ENCODE data around the gene LCE2A.
A peak's percentile ranks its signal among the peaks of the same experiment; 100 is the strongest.
"Not testable (repeated sequence)": the region's sequence is repeated elsewhere in the genome, so short reads cannot be mapped to it uniquely, and the experiment has no call there.

LCE2A gene, protein sequence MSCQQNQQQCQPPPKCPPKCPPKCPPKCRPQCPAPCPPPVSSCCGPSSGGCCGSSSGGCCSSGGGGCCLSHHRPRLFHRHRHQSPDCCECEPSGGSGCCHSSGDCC

DNA sequence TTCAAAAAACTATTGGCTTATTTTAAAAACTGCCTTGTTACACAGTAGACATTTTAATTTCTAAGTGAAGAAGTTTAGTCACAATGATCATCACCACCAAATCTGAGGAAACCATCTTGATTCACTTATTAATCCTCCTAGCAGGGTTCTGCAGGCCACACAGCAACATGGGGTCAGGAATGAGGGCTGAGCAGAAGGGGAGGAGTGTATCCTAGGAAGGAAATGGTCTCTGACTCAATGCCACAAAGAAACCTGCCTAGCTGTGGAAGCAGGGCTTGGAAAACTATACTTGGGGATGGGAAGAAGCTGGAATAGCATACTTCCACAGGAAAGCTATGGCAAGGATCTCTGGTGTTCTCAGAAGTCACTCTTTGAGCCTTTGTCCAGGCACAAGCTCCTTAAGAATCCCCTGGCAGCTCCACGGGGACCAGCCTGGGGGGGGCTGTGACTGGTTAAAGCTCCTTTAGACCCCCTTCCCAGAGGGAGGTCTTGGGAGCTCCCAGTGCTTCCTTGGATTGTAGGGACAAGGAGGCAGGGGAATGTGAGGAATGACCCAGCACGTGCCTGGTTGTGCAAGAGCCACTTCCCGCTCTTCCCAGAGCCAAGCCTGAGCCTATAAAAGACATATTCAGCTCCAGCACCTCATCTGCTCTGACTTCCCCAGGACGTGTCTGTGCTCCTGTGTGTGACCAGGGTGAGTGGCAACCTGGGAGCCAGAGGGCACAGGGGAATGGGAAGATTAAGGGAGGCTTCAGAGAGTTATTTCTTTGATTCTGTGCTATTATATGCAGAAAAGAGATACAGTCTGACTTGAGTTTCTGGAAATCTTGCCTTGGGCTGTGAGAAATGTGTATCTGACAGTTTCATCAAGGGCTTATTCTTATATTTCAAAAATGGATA lies at the start of gene LCE2A:
Gene LCE2A (plus strand): TSS at position 645 of the 900 bp plus-strand sequence. CDS start 557 bp downstream, outside the sequence.
- no peak for DNase-seq

DNA sequence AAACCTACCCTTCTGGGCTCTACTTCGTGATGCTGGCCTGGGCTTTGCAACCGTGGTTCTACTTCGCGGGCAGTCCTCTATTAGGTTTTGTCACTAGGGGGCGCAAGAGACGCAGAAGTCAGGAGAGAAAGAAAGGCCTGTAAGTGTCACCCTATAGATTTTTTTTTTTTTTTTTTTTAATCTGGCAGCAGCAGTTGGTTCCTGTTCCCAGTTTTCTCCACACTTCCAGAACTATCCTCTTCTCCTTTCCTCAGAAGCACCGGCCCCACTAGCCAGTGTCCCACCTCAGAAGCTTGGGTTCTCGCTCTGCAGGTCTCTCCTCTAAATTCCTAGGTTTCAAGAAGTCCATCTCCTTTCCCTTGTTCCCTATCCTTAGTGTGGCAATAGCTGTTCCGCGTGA lies 44.0 kb upstream of the LCE2A start:
- peak; percentile 39 for DNase-seq

DNA sequence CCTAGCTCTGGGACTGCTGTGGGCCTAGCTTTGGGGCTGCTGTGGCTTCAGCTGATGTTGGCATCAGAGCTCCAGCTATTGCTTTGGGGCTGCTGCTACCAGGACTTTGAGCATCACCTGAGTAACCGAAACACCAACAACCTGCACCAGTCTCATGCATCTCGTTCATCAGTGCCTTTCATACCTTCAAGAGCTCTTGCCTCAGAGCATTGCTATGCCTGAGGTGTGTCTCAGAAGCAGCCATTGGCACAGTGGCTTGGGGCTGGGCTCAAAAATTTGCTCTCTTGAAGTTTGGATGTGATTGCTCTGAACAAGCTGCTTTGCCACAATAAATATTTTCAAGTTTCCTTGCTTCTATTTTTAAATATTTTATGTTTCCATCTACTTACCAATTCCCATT lies 41.7 kb upstream of the LCE2A start:
- no peak for DNase-seq

DNA sequence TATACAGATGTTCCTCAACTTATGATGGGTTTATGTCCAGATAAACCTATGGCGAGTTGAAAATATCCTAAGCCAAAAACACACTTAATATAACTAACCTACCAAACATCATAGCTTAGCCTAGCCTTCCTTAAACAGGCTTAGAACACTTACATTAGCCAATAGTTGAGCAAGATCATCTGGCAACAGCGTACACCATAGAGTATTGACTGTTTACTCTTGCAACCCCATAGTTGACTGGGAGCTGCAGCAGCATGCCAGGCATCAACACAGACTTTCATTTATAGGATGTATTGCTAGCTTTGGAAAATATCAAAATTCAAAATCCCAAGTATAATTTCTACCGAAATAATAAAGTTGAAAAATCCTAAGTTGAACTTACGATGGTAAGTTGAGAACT lies 40.5 kb upstream of the LCE2A start:
- no peak for DNase-seq

DNA sequence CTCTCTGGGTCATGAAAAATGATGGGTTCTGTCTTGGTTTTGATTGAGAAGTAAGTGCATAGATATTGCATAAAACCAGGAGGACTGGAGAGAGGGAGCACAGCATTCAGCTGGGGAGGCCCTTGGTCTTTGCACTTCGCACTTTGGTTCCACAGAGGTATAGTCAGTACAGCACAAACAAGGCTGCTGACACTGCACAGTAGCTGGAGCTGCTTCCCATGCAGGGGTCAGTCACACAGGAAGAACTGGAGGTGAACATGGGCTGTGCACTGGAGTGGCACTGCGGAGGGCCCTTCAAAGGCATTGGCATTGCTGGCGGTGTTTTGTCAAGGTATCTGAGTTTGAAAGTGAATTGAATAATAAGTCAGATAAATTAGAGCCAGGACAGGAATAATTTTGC lies 39.5 kb upstream of the LCE2A start:
- DNase-seq = no peak

DNA sequence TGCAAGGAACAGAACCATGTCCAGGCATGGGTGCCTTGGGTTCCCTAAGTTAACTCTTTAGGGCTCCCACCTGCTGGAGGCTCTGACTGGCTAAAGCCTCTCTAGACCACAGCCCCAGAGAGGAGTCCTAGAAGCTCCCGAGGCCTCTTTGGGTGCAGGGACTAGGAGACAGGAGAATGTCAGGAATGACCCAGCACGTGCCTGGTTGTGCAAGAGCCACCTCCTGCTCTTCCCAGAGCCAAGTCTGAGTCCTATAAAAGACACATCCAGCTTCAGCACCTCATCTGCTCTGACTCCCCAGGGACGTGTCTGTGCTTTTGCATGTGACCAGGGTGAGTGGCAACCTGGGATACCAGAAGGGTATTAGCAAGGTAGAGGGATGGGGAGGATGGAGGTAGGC lies 35.0 kb upstream of the LCE2A start, which contains the start of gene LCE2D:
Gene LCE2D (plus strand): TSS at position 283 of the 400 bp plus-strand sequence. CDS start 726 bp downstream, outside the sequence.
- no peak for DNase-seq

DNA sequence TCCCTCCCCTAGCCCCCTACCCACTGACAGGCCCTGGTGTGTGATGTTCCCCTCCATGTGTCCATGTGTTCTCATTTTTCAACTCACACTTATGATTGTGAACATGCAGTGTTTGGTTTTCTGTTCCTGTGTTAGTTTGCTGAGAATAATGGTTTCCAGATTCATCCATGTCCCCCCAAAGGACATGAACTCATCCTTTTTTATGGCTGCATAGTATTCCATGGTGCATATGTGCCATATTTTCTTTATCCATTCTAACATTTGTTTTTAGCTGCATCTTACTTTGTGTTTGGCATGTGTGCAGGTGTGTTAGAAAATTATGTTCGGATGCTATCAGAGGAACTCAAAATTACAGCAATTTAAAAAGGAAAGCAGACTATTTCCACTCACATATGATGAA lies 32.0 kb upstream of the LCE2A start:
- not testable (repeated sequence) for DNase-seq

DNA sequence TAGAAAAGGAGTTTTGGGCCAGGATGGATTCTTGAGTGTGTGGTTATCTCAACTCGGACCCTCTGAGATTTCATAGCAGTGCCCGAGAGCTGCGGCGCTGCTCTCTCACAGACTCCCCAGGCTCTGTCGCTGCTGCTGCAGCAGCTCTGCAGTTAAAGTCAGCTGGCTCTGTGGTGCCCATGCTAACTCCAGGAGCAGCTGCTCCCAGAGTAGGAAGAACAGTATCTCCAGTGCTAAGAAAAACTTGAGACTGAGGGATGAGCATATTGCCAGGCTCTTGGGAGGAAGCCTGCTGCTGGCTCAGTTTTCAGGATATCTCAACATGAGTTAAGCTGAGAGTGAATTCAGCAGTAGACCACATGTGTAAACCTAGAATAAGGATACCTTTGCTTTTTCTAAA lies 30.5 kb upstream of the LCE2A start:
- DNase-seq = no peak

DNA sequence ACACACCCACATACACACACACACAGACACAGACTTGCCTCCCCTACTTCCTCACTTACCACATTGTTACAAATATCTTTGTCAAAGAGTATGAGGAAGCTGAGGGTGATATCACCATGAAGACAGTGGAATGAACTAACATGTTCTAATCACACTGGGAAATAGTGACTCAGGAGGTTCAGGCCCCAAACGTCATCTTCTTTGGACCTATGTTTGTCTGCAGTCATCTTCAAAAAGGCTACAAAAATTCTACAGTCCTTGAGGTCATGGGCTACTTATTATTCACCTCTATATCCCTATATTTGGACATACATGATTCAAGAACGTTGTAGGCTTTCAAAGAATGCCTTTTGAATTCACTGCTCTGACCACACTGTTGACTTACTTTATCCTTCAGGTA lies 25.1 kb upstream of the LCE2A start:
- no peak for DNase-seq

DNA sequence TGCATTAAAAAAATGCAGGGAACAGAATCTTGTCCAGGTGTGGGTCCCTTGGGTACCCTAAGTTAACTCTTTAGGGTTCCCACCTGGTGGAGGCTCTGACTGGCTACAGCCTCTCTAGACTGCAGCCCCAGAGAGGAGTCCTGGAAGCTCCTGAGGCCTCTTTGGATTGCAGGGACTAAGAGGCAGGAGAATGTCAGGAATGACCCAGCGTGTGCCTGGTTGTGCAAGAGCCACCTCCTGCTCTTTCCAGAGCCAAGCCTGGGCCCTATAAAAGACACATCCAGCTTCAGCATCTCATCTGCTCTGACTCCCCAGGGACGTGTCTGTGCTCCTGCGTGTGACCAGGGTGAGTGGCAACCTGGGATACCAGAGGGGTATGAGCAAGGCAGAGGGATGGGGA lies 23.2 kb upstream of the LCE2A start, which contains the start of gene LCE2C:
Gene LCE2C (plus strand): TSS at position 297 of the 400 bp plus-strand sequence. CDS start 737 bp downstream, outside the sequence.
- not testable (repeated sequence) for DNase-seq

DNA sequence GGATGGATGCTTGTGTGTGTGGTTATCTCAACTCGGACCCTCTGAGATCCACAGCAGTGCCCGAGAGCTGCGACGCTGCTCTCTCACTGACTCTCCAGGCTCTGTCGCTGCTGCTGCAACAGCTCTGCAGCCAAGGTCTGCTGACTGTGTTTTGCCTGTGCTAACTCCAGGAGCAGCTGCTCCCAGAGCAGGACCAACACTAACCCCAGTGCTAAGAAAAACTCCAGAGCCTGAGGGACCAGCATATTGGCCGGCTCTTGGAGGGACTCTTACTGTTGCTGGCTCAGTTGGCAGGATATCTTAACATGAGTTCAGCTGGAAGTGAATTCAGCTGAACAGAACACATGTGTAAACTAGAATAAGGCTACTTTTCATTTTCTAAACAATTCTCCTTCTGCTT lies 18.7 kb upstream of the LCE2A start:
- DNase-seq = no peak

DNA sequence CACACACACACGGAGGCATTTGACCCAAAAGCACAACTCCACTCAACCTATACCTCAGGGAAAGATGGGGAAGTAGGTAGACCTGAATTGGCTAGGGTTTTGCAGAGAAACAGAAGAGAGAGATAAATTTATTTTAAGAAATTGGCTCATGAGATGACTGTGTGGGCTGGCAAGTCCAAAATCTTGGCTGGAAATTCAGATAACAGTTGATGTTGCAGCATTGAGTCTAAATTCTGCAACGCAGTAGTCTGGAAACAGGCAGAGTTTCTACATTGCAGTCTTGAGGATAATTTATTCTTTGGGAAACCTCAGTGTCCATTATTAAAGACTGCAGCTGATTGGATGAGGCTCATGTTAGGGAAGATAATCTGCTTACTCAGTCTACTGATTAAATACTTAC lies 16.5 kb upstream of the LCE2A start:
- no peak for DNase-seq

DNA sequence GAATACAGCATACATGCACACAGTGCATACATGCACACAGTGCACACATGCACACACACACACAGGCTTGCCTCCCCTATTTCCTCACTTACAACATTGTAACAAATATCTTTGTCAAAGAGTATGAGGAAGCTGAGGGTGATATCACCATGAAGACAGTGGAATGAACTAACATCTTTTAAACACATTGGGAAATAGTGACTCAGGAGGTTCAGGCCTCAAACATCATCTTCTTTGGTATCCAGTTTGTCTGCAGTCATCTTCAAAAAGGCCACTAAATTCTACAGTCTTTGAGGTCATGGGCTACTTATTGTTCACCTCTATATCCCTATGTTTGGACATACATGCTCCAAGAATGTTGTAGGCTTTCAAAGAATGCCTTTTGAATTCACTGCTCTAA lies 14.3 kb upstream of the LCE2A start:
- DNase-seq = no peak

DNA sequence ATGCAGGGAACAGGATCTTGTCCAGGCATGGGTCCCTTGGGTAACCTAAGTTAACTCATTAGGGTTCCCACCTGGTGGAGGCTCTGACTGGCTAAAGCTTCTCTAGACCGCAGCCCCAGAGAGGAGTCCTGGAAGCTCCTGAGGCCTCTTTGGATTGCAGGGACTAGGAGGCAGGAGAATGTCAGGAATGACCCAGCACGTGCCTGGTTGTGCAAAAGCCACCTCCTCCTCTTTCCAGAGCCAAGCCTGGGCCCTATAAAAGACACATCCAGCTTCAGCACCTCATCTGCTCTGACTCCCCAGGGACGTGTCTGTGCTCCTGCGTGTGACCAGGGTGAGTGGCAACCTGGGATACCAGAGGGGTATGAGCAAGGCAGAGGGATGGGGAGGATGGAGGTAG lies 12.3 kb upstream of the LCE2A start, which contains the start of gene LCE2B:
Gene LCE2B (plus strand): TSS at position 301 of the 400 bp plus-strand sequence. CDS start 721 bp downstream, outside the sequence.
- not testable (repeated sequence) for DNase-seq

DNA sequence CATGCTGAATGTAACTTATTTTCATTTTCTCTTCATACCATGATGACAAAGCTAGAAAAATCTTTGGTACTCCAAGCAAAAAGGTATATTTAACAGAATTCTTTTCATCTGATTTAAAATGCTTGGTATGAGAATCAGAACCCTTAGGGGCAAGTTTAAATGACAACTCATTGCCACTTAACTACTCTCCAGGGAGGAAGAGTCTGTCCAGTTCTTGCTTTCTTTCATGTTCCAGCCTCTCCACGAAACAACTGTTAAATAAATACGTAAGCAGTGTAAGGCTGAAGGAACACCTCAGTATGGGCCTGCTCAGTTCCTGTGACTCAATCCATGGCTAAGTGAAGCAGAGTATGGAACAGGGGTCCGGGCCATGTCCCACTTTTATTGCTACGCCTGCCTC lies 1.6 kb downstream of the LCE2A start:
- DNase-seq = no peak

DNA sequence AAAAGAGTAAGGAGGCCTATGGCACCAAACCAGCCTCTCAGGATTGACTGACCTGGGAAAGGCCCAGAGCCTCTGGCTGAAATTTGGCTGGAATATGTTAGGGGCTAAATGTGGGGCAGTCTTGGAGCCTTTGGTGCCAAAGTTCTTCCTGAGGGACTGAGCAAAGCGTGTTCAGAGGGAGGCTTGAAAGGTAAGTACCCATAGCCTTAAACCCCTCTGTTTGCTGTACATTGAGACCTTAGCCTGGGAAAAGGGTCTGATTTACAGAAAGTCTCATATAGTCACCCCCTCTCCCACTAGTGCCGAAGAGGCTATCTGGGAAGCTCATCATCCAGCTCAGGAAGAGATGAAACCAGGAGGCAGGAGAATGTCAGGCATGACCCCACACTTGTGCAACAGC lies 9.7 kb downstream of the LCE2A start, which contains the start of gene LCE4A:
Gene LCE4A (plus strand): TSS at position 301 of the 400 bp plus-strand sequence. CDS start 916 bp downstream, outside the sequence.
- no peak for DNase-seq

DNA sequence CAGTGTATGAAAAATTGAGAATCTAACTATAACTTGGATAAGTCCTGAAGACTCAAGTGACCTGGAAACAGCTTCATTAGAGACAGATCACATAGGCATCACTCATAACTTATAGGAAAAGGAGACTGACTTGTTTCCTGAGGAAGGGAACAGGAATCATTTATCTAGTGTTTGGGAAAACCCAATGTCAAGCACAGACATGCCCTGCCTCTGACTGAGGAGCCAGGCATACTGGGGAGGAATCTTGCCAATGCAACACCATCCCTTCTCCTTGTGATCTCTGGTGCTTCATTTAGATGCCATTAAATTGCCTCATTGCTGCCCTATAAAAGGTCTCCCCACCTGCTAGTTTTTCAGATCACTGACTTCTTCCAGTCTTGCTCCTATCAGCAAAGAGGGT lies 20.1 kb downstream of the LCE2A start:
- no peak for DNase-seq

DNA sequence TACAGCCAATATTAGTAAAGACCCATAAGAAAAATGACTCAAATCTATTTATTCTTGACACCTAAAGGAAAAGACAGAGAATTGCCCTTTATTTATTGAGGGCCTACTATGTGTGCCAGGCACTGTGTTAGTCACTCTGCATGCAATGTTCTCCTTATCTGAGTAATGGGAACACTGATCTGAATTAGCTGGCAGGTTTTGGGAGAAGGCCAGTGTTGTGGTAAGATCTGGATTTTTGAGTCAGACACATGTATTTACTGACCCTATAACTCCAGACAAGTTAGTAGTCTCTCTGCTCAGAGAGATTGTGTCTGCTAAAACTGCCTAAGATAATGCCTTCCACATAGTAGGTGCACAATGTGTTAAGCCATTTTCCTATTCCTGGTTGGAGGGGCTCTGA lies 27.1 kb downstream of the LCE2A start:
- no peak for DNase-seq

DNA sequence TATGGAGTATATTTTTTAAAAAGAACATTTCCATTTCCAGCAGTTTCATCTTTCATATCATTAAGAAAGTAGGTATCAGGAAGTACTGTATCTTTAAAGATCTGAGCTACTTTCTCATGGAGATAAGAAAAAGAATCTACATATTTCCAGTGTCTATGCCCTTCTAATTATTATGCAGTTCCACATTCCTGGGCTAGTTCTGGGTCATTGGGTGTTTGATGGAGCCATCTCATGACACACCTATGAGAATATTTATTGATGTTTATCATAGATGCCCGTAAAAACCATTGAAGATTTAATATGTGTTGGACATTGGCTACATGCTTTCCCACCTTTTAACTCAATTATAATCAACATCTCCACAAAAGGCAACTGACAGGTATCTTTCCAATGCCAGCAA lies 30.8 kb downstream of the LCE2A start:
- DNase-seq = no peak

DNA sequence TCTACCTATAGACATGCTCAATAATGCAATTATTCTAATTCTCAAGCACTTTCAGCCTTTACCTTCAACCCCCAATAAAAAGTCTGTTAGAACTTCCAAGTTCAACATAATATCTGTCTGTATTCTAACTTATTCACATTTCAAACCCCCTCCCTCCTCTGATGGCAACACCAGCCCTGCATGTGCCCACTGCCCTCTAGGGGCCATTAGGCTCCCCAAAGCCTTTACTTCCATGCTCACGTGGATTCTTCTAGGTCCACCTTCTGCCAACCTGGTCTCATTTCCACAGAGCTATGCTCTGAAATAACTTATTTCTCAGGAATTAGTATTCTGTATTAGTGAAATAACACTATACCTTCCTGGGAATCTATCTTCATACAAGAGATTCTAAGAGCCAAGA lies 37.5 kb downstream of the LCE2A start:
- no peak for DNase-seq

DNA sequence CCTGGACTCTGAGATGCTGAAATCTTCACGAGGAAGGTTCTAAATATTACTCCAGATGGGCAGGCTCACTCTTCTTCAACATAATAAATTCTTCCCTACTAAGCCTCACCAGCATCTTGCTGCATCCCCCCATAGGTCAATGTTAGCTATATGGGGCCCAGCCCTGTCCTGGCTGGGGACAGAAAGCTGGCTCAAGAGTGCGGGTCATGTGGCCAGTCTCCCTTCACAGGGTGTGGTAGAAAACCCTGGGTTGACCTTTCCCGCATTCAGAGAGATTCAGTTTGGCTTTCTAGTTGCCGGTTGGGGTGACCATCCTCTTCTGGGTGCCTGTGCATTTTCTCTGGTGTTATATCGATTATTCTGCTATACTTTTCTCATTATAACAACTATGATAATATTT lies 39.9 kb downstream of the LCE2A start:
- no peak for DNase-seq

DNA sequence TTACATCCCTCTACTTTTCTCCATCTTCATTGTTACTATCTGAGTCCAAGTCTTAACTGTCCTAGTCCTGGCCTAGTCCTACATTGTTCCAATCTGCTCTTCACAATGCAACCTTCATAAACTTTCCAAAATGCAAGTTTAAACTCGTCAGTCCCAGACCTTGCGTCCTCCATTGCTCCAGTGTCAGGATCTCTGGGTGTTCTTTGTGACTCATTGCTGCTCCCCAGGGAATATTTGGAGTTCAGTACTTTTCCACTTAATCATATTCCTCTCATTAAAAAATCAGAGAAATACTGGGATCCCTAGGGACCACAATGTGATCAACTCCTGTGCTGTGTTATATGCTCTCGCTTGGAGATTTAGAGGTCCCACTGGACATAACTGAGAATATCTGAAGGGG lies 41.7 kb downstream of the LCE2A start:
- DNase-seq = no peak

DNA sequence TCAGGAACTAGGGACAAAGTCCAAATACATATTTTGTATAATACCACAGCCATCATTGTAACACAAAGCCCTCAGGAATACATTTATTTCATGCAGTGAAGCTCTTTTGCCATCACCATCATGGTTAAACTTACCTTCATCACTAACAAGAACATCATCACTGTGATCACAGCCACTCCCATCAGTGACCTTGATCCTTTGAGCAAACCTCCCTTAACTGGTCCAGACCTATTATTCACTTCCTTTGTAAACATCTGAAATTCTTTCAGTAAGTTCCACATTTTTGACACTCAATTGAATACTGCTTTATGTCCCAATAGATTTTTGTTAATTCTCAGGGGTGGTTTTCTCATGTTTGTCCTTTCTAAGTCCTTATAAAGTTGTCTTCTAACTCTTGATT lies 43.5 kb downstream of the LCE2A start:
- no peak for DNase-seq
